HG03025 (cell line): ENCODE data around the gene CETP.
"Not testable (repeated sequence)": the region's sequence is repeated elsewhere in the genome, so short reads cannot be mapped to it uniquely, and the experiment has no call there.

Source experiments
- ATAC-seq: cut with Tn5 transposase; IDR thresholded peaks from one replicate; pipeline ENCODE4 v1.9.1; 2021; ENCODE audit warnings: mild to moderate bottlenecking, moderate library complexity; ENCODE audit not compliant: unreplicated experiment, low FRiP score

The CETP gene

GRCh38 chr16:56933828-56934598 lies 27.7 kb upstream of the CETP start:
- ATAC-seq: no peak

GRCh38 chr16:56934599-56935145 lies 27.1 kb upstream of the CETP start:
- not testable (repeated sequence) for ATAC-seq

GRCh38 chr16:56935201-56935600 lies 26.5 kb upstream of the CETP start:
- ATAC-seq: no peak

- ATAC-seq: no peak
Observed at GRCh38 chr16:56936491-56936890, 25.3 kb upstream of the CETP start.

GRCh38 chr16:56936950-56937349 lies 24.8 kb upstream of the CETP start:
- ATAC-seq: no peak

GRCh38 chr16:56938664-56939513 lies 22.9 kb upstream of the CETP start:
- ATAC-seq: no peak

GRCh38 chr16:56939801-56940200 lies 21.9 kb upstream of the CETP start:
- no peak for ATAC-seq

GRCh38 chr16:56941092-56941491 lies 20.7 kb upstream of the CETP start:
- ATAC-seq: no peak

GRCh38 chr16:56941856-56942331 lies 19.9 kb upstream of the CETP start:
- no peak for ATAC-seq

- no peak for ATAC-seq
Observed at GRCh38 chr16:56943761-56944375, 17.9 kb upstream of the CETP start.

GRCh38 chr16:56944954-56945839 lies 16.6 kb upstream of the CETP start:
- ATAC-seq: no peak

GRCh38 chr16:56945847-56946527 lies 15.8 kb upstream of the CETP start:
- ATAC-seq: no peak

GRCh38 chr16:56946767-56947603 lies 14.8 kb upstream of the CETP start:
- no peak for ATAC-seq

- no peak for ATAC-seq
Observed at GRCh38 chr16:56947604-56947995, 14.2 kb upstream of the CETP start.

GRCh38 chr16:56948234-56948633 lies 13.5 kb upstream of the CETP start:
- no peak for ATAC-seq

- no peak for ATAC-seq
Observed at GRCh38 chr16:56950051-56950450, 11.7 kb upstream of the CETP start.

- no peak for ATAC-seq
Observed at GRCh38 chr16:56950455-56950854, 11.3 kb upstream of the CETP start.
